ENCODE results near the gene PROC.
"Not testable (repeated sequence)": the region's sequence is repeated elsewhere in the genome, so short reads cannot be mapped to it uniquely, and the experiment has no call there.

Gene PROC

GRCh38 chr2:127427376-127428056 lies 9.3 kb downstream of the PROC start:
- DNase-seq (ENCODE audit: low spot score) = no peak

- no peak for DNase-seq (ENCODE audit: low spot score)
Measured at GRCh38 chr2:127428057-127428814, 10.0 kb downstream of the PROC start.

GRCh38 chr2:127428815-127429109 lies 10.5 kb downstream of the PROC start:
- no peak for DNase-seq (ENCODE audit: low spot score)

GRCh38 chr2:127429291-127429690 lies 11.1 kb downstream of the PROC start:
- DNase-seq (ENCODE audit: low spot score) = no peak

- no peak for DNase-seq (ENCODE audit: low spot score)
Measured at GRCh38 chr2:127429844-127430425, 11.7 kb downstream of the PROC start.

- DNase-seq (ENCODE audit: low spot score) = no peak
Measured at GRCh38 chr2:127431408-127432023, 13.3 kb downstream of the PROC start.

- no peak for DNase-seq (ENCODE audit: low spot score)
Measured at GRCh38 chr2:127434515-127434914, 16.3 kb downstream of the PROC start.

GRCh38 chr2:127437056-127437455 lies 18.8 kb downstream of the PROC start:
- DNase-seq (ENCODE audit: low spot score) = no peak

GRCh38 chr2:127437781-127438726 lies 19.8 kb downstream of the PROC start:
- no peak for DNase-seq (ENCODE audit: low spot score)

- DNase-seq (ENCODE audit: low spot score) = no peak
Measured at GRCh38 chr2:127439343-127439742, 21.1 kb downstream of the PROC start.

GRCh38 chr2:127448526-127448925 lies 30.3 kb downstream of the PROC start:
- no peak for DNase-seq (ENCODE audit: low spot score)

GRCh38 chr2:127449414-127449813 lies 31.2 kb downstream of the PROC start:
- DNase-seq (ENCODE audit: low spot score) = no peak

GRCh38 chr2:127449898-127450297 lies 31.7 kb downstream of the PROC start:
- DNase-seq (ENCODE audit: low spot score) = no peak

- no peak for DNase-seq (ENCODE audit: low spot score)
Measured at GRCh38 chr2:127451981-127452380, 33.8 kb downstream of the PROC start.

- DNase-seq (ENCODE audit: low spot score) = not testable (repeated sequence)
Measured at GRCh38 chr2:127452423-127452822, 34.2 kb downstream of the PROC start.

- no peak for DNase-seq (ENCODE audit: low spot score)
Measured at GRCh38 chr2:127453013-127453391, 34.8 kb downstream of the PROC start.

- peak; percentile 4 for DNase-seq (ENCODE audit: low spot score)
Measured at GRCh38 chr2:127453392-127454171, 35.4 kb downstream of the PROC start.

- peak; percentile 37 for DNase-seq (ENCODE audit: low spot score)
Measured at GRCh38 chr2:127454595-127455565, 36.7 kb downstream of the PROC start.

- peak; percentile 2 for DNase-seq (ENCODE audit: low spot score)
Measured at GRCh38 chr2:127455566-127456493, 37.6 kb downstream of the PROC start.

Data from kidney tubule cell (primary cell).